ENCODE measurements around the gene NFAM1.

The NFAM1 gene

GRCh38 chr22:42412744-42413333 lies 19.4 kb downstream of the NFAM1 start:
- no peak for DNase-seq

GRCh38 chr22:42410708-42411107 lies 21.5 kb downstream of the NFAM1 start:
- DNase-seq = no peak

- DNase-seq = no peak
These were observed 23.2 kb downstream of the NFAM1 start for GRCh38 chr22:42408810-42409529.

- DNase-seq = no peak
These were observed 23.9 kb downstream of the NFAM1 start for GRCh38 chr22:42408276-42408675.

- no peak for DNase-seq
These were observed 27.9 kb downstream of the NFAM1 start for GRCh38 chr22:42404266-42404665.

- DNase-seq = no peak
These were observed 30.5 kb downstream of the NFAM1 start for GRCh38 chr22:42401535-42402334.

- no peak for DNase-seq
These were observed 31.2 kb downstream of the NFAM1 start for GRCh38 chr22:42400811-42401534.

GRCh38 chr22:42399315-42400271 lies 32.6 kb downstream of the NFAM1 start:
- peak; percentile 95 for DNase-seq

- DNase-seq = no peak
These were observed 34.6 kb downstream of the NFAM1 start for GRCh38 chr22:42397332-42398249.

GRCh38 chr22:42396621-42397331 lies 35.4 kb downstream of the NFAM1 start:
- DNase-seq = peak; percentile 18

GRCh38 chr22:42389143-42389542 lies 43.1 kb downstream of the NFAM1 start:
- DNase-seq = peak; percentile 30

- peak; percentile 86 for DNase-seq
These were observed 43.9 kb downstream of the NFAM1 start for GRCh38 chr22:42388130-42388797.

- no peak for DNase-seq
These were observed 44.6 kb downstream of the NFAM1 start for GRCh38 chr22:42387631-42388030.

GRCh38 chr22:42385696-42386095 lies 46.5 kb downstream of the NFAM1 start:
- DNase-seq = no peak

GRCh38 chr22:42384506-42384905 lies 47.7 kb downstream of the NFAM1 start:
- DNase-seq = no peak

GRCh38 chr22:42383851-42384417 lies 48.3 kb downstream of the NFAM1 start:
- no peak for DNase-seq

- no peak for DNase-seq
These were observed 48.9 kb downstream of the NFAM1 start for GRCh38 chr22:42383287-42383686.

- DNase-seq = no peak
These were observed 51.2 kb downstream of the NFAM1 start for GRCh38 chr22:42380769-42381551.

All from NCI-H345 (cell line).